NCI-H2029 (cell line): Measurements from ENCODE around the gene DTNBP1.
A peak's percentile ranks its signal among the peaks of the same experiment; 100 is the strongest.

Experiments
- DNase-seq: peaks from one replicate; lab custom pipeline; 2025; lab: John Stamatoyannopoulos, UW

Gene DTNBP1

DNA sequence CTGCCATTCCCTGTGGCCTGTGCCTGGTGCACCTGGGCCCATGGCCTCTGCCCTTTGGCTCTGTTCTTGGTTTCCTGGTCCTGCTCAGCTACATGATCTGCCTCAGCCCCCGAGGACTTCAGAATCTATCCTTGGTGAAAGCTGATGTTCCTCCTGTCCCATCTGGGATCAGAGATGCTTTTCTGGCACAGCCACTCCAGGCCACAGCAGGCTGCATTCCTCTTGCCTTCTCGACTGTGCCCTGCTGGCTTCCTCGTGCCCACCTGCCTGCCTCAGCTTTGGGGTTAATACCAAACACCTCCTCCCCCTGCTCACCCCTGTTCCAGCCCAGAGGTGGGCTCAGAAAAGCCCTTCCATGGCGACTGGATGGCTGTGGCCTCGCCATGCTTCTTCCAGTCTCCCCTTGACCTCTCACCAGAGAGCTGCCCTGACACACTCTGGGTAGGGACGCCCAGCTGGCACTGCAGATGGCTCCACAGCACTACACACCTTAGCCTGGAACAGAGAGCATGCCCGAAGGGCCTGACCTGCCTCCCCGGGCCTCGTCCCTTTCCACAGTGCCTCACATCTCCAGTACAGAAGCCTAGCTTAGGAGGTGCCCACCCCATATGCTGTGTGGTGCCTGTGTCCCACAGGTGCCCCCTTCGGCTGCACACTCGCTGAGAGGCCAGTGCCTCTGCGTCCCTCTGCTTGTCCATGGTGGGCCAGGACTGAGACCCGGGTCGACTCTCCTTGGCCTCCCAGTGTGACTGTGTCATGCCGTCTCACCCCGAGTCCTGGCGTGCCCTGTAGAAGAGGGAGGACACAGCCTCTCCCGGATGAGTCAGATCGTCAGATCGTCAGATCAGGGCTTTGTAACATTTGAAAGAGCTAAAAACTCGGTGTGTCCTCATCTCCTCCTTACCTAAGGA lies 148.8 kb downstream of the DTNBP1 start:
- no peak for DNase-seq

DNA sequence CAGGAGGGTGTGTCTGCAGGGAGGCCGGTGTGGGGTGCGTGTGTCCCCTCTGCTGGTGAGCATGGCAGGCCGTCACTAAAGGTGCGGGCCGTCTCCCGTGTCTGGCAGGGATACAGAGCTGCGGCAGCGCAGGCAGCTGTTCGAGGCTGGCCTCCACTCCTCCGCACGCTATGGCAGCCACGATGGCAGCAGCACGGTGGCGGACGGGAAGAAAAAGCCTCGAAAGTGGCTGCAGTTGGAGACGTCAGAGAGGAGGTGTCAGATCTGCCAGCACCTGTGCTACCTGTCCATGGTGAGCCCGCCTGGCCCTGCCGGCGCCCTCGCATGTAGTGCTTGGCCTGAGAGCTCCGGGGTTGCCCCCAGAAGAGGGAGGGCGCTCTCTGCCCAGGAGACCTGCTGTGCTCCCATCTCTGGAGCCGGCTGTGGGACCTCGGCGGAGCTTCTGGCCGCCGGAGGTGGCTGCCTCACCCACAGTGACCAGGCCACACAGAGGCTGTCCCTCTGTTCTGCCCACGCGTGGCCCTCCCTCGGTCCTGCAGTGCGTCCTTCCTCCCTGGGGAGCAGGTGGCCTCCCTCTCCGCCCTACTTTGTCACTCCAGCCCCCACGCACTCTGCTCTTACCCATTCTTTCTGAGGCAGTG lies 149.6 kb downstream of the DTNBP1 start:
- DNase-seq, result no peak

DNA sequence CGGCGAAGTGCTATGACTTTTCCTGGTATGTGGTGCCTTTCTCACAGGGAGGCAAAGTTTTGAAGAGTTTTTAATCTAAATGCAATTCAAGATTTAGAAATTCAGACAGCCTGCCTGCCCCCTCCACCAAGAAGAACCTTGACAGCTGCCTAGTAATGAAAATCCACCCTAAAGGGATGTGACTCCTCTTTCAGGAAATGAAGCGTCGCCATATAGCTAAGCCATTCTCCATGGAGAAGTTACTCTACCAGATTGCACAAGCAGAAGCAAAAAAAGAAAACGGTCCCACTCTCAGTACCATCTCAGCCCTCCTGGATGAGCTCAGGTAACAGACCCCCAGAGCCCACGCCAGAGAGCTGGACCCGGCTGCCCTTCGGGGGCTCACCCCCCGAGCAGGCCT lies 150.1 kb downstream of the DTNBP1 start:
- DNase-seq, result no peak

DNA sequence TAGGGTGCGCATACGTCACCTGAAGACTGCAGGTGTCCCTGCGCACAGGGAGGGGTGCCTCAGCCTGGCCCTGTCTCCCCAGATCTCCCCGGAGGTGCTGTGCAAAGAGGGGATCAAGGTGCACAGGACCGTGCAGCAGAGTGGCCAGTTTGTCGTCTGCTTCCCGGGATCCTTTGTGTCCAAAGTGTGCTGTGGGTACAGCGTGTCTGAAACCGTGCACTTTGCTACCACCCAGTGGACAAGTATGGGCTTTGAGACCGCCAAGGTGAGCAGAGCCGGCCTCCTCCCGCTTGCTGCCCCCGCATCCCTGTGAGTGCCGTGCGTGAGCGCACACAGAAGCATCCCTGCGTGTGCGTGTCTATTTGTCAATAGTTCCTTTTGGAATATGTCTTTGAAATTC lies 150.7 kb downstream of the DTNBP1 start:
- DNase-seq, result no peak

DNA sequence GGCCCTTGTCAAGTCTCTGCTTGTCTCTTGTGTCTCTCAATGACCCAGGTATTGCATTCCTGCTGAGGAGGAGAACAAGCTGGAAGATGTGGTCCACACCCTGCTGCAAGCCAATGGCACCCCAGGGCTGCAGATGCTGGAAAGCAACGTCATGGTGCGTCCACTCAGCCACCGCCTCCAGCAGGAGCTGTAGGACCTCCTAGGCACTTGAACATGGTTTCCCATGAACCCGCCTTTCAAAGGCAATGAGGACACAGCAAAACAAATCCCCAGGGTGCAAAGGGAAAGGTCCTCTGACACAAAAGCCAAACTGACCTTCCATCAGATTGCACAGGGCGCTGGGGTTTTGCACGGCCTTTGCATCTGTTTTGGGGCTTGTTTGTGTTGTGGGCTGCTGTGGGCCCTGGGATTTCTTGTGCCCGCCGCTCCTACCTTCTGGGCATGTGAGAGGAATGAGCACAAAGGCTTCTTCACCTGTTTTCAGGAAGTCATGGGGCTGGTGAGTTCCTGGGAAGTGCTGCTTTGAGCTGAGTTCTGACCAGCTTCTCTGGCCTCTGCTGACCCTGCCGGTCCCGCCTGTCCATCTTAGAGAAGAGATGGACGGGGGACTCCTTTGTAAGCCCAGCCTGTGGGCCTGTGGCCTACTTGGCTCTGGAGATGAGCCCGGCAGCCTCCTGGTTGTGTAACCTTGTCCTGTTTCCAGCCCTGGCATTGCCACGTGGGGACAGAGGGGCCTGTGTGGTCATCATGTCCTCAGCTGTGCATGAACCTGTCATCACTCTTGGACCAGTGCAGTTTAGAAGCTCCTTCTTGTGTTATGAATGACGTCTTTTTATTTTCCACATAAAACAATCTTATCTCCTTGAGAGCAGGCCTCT lies 151.3 kb downstream of the DTNBP1 start:
- DNase-seq, result no peak

DNA sequence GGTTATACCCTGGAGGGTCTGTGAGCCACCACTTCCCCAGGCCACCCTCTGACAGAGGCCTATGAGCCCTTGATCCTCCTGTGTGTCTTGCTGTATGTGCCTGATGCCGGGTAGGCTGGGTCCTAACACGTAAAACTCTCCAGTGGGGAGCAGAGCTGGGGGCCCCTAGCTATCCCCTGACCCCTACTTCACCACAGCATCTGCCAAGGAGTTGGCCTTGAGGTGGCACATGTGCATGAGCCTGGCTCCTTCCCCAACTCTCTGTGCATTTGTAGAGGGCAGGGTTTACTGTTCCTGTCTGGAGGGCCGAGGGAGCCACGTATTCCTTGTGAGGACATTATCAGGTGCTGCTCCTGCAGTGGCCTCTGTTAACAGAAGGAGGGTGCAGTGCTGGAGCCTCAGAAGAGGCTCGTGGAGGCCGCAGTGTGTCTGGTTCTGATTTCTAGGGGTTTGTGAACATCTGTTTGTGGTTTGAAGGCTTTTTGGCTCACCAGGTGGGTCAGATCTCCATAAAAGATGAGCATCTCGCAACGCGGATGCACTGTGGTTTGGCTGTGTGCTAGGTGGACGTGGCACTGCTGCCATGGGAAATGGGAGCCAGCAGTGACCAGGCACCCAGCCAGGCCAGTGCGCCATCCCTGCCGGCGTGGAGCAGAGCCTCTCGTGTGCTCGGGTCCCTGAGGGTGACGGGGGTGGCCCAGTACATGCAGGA lies 152.1 kb downstream of the DTNBP1 start:
- DNase-seq, result no peak

DNA sequence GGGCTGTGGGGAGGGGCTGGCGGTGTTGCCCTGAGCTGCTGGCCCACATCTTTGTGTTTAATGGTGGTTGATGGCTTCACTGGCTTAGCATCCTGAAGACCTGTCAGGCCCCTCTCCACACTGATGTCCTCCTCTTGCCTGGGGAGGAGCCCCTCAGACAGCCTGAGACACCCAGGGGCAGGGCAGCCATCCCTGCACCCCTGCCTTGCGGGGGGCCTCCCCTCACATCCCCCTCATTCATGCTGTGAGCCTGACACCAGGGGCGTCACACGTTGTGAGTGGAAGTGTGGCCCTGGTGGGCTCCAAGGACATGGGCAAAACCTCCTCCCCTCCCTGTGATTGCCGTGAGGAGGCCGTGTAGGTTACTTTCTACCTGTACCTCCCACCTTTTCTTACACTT lies 152.7 kb downstream of the DTNBP1 start:
- no peak for DNase-seq

DNA sequence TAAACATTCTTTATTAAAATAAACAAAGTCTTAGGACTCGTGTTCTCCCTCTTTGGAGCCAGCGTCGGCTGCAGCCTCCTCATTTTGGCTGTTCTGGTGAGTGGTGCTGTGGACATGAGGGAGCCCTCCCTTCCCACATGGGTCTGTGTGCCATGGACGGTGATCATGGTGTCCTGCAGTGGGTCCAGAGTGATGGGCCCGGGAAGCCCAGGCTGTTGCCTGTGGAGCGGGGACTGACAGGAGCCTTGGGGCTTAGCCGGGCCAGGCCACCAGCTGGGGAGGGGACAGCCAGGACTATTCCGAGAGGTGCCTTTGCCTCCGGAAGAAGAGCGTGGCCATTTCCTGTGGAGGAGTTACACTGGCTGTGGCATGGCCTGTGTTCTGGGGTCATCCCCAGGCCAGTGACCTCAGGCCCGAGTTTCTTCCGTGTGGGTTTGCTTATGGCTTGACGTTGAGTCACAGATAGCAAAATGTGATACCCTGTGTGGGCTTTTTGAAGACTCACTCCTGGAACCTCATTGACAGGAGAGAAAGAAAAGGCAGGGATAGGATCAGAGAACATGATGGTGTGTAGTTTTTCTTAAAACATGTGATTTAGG lies 153.4 kb downstream of the DTNBP1 start:
- DNase-seq, result no peak

DNA sequence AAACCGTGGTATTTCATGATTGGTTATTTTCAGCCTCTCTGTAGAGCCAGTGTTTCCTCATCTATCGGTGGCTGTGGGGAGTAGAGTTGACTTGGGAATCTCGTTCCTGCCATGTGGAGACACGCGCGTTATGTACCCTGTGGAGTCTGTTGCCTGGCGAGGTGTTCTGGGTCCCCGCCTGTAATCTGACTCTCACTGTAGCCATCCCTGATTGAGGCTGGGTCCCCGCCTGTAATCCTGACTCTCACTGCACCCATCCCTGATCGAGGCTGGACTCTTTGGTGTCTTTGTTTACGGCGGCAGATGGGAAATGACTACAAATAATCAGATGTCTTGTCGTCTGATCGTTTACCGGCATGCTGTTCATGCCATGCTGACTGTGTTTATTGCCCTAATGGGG lies 153.9 kb downstream of the DTNBP1 start:
- DNase-seq, result no peak

DNA sequence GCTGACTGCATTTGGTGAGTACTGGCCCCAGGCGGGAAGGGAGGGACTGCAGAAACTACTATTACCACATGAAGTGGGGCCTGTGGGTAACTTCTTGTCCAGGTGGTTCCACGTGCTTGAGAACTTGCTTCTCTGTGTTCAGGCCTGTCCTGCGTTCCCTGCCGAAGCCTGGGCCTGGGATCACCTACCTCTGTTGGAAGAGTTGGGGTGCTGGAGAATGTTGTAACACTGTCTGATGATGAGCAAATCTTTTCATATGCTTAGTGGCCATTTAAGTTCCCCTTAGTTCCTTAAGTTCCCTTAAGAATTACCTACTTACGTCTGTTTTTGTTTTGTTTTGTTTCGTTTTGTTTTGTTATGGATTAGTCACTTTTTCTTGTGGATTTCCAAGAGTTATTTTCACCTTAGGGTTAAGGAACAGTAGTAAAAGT lies 154.4 kb downstream of the DTNBP1 start:
- no peak for DNase-seq

DNA sequence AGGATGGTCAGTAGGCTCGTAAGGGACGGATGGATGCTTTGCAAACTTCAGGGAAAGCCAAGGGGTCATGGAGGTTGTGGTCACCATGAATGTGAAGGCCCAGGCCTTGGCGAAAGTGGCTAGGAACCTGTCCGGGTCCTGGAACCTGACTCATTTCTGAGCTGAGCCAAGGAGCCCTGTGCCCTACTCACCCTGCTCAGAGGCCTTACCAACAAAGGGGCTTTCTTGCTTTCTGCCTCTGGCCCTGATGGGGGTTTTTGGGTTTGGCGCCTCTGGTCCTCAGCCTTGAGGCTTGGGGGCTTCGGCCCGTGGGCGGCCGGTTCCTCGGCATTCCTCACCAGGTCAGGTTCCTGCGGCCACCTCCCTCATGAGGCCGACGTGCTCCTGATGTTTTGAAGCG lies 155.1 kb downstream of the DTNBP1 start:
- DNase-seq, result no peak

DNA sequence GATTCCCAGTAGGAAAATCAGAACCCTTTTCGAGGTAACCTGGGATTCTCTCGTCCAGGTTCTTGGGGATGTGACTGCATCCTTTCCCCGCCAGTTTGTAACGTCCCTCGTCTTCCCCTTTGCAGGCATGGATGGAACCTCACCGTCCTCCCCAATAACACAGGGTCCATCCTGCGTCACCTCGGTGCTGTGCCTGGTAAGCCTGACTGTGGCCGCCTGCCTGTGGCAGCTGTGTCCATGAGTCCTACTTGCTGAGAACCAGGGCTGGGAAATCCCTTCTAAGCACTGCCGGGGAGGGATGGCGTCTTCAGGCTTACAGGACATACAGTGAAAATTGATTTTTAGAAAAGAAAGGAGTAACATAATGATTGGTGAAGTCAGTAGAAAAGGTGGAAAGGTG lies 155.6 kb downstream of the DTNBP1 start:
- no peak for DNase-seq

DNA sequence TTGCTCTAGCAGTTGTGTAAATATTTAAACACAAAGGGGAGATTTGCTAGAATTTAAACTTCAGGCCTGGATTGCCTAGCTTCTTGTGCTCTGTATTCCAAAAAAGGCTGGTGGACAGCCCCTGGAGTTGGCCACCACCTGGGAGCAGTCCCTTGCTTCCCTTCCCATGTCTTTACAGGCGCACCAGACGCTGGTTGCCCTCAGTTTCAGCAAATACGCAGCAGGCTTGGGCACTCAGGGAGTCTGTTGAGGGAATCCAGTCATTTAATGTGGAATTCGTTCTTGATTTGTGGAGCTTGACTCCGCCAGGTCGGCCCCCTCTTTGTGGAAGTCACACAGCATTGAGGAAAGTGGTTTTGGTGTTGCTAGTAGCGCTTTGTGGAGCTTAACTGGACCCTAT lies 156.8 kb downstream of the DTNBP1 start:
- DNase-seq, result no peak

DNA sequence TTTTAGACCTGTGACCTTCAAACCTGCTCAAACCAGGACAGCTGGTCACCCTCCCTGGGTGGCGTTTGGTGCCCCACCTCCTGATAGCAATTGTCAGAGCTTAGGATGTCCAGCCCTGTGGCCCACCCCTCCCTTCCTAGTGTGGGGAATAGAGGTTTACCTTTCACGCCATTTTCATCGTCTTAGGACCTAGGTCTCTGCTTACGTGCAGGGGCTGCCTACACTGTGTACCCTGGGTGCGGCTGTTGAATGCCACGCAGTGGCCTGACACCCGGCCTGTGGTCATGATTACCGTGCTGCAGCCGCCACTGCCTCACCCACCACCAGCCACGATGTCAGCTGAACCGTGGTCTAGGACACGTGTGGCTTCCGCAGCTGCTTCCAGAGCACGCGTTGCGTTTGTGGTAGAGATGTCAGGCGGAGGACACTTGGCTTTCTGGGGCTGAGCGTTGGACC lies 157.3 kb downstream of the DTNBP1 start:
- DNase-seq, result no peak

DNA sequence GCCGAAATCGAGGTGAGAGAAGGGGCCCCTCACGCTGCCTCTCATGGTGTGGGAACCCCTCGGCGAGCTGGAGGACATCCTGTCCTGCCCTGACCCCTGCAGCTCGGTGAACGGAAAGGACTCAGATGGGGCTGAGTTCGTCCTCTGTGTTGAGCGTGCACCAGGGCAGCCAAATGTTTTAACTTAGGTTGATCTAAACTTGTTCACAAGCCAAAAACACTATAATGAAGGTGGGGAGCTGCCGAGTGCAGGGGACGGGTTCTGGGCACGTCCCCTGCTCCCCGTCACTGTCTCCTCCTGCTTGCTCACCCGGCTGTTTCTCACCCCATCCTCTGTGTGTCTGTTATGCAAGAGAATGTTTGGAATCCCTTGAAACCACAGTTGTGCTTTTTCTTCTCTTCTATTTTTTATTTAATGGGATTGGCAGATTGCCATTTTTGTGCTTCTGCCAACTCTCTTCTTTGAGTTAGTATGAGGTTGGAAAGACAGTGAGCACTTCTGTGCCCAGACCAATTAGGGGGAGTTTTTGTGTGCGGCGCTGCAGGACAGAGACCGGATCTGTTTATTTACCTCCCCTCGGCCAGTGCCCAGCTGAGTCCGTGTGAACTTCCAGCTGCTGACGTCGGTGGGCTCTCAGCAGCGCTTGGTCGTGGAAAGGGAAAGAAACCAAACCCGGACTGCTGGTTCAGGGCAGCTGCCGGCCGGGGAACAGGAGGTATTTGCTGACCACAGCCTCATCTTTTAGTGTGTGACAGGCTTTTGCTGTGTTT lies 158.1 kb downstream of the DTNBP1 start:
- DNase-seq, result peak; percentile 89

DNA sequence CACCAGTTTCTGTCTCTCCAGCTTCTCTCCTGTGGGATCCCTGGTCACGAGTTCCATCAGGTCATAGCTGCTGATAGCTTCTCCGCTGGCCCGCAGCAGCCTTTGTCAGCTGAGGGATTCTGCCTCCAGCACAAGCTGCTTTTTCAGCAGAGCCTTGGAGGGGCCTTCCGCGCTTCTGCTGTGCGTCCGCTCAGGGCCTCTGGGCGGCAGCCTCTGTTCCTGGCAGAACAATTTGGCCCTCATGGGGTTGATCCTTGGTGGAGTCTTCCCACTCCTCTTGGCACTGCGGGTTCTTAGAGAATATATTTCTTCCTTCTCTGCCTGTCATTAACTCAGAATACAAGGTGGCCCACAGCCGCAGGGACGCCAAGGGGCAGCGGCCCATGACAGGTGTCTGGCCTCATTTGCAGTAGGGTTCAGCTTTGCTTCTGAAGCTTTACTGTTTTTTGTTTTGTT lies 158.8 kb downstream of the DTNBP1 start:
- no peak for DNase-seq

DNA sequence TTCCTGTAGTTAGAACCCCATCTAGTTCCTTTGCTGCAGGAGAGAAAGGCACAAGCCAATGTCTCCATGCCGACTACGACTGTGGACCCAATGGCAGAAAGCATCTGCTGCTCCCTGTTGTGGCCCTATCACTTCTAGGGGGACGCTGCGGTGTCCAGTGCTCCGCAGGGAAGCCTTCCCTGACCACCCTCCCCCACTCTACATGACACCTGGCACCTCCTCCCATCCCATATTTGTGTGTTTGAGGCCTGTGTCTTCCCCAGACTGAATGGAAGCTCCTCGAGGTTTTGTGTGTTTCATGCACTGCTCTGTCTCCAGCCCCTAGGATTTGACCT lies 159.5 kb downstream of the DTNBP1 start:
- no peak for DNase-seq

DNA sequence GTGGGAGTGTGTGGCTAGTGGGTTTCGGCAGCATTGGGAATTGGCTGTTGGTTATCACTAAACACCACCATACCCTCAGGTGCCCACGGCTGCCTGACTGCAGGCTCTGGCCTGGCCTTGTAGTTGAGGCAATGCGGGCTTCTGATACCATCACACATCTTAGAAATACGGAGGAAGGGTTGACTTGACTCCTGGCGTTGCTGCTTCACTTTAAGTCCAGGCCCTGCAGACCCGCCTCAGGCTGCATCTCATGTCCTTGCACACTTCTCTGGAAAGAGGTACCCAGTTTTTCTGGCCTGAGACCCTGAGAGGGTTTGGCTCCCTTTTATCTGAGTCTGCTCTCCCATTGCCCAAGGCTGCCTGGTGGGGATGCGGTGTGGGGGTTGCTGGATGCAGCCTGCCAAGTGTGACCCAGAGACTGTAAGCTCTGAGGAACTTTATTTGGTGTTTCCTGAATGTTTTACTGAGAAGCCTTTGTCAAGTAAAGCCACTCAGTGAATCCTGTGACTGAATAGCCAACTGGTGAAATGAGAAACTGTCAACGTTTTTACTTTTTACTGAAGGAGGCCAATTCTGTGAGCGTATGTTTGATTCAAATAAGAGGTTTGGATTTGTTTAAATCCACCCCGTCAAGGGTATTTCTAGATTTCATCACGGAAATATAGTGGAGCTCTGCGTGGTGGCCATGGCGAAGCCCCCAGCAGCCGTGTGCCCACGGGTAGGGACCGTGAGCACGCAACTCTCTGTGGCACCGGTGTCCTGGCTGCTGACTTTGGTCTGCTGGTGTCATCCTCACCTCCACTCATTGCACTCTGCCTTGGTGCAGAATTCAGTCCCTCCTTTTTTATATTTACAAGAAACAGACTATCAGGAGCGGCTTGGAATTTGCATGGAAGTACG lies 160.1 kb downstream of the DTNBP1 start:
- DNase-seq, result no peak

DNA sequence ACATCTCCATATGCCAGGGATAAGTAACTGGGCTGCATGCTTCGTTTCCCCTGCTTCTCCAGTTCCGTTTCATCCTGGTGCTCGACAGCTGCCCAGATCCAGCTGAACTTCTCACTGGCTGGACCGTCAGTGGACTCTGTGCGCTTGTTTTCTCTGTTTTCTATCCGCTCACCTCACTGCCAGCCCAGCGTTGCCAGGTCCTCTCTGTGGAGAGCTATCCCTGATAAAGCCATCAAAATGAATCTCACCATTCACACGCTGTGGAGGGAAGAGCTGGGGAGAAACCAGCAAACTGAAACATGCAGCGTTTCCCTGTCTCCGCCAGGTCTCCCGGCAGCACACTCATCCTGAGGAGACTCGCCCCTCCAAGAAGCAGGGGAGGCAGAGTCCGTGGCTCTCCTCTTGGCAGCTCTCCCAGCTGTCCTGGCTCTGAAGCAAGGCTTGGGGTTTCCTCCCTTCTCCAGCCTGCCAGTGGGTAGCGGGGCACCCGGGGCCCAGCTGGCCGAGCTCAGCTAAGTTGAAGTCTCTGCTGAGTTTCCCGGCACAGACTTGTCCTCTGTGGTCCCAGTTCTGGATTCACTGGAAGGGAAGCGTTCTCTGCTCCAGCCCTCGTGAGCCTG lies 160.9 kb downstream of the DTNBP1 start:
- no peak for DNase-seq
